Activated effector memory CD4-positive, alpha-beta T cell treated with anti-CD3 and anti-CD28 coated beads, Interleukin-2, amount 50 U/mL, for 16 hours (primary cell): ENCODE results near the gene PITPNM1.

Experiments
- DNase-seq: peaks from one replicate; pipeline ENCODE4 v3.0.0-alpha.2; 2020

PITPNM1 gene

GRCh38 chr11:67502328-67502979 lies 2.7 kb downstream of the PITPNM1 start:
- DNase-seq: no peak

- DNase-seq: no peak
These were observed 3.3 kb downstream of the PITPNM1 start for GRCh38 chr11:67501854-67502253.

- DNase-seq: no peak
These were observed 4.1 kb downstream of the PITPNM1 start for GRCh38 chr11:67500831-67501715.

- no peak for DNase-seq
These were observed 4.7 kb downstream of the PITPNM1 start for GRCh38 chr11:67500484-67500821.

GRCh38 chr11:67499808-67500483 lies 5.2 kb downstream of the PITPNM1 start:
- peak; percentile 59 for DNase-seq

- peak; percentile 57 for DNase-seq
These were observed 6.6 kb downstream of the PITPNM1 start for GRCh38 chr11:67498544-67498972.

GRCh38 chr11:67497656-67498291 lies 7.4 kb downstream of the PITPNM1 start:
- peak; percentile 54 for DNase-seq

- DNase-seq: peak; percentile 45
These were observed 9.1 kb downstream of the PITPNM1 start for GRCh38 chr11:67496113-67496512.

- DNase-seq: peak; percentile 60
These were observed 9.7 kb downstream of the PITPNM1 start for GRCh38 chr11:67495234-67496005.

GRCh38 chr11:67494371-67495233 lies 10.6 kb downstream of the PITPNM1 start:
- peak; percentile 62 for DNase-seq

GRCh38 chr11:67493548-67494370 lies 11.4 kb downstream of the PITPNM1 start:
- peak; percentile 61 for DNase-seq

GRCh38 chr11:67492801-67493547 lies 12.2 kb downstream of the PITPNM1 start:
- peak; percentile 68 for DNase-seq

- peak; percentile 59 for DNase-seq
These were observed 13.0 kb downstream of the PITPNM1 start for GRCh38 chr11:67492069-67492727.

GRCh38 chr11:67491276-67492068 lies 13.7 kb downstream of the PITPNM1 start:
- peak; percentile 59 for DNase-seq

- peak; percentile 61 for DNase-seq
These were observed 14.5 kb downstream of the PITPNM1 start for GRCh38 chr11:67490727-67491065.

GRCh38 chr11:67489885-67490726 lies 15.1 kb downstream of the PITPNM1 start:
- no peak for DNase-seq

GRCh38 chr11:67489203-67489884 lies 15.8 kb downstream of the PITPNM1 start:
- no peak for DNase-seq
